WTC11 (cell line): Measurements from ENCODE around the gene SPTLC2. TPM values are rescaled to one million over a fixed set of nuclear protein-coding genes. Genes with fewer than 3 reads are reported as not detected.

Source experiments
- ATAC-seq: fragments of 200-7000 bp; cut with Tn5 transposase; 2 replicates; pipeline ENCODE4 v1.10.0; 2021; ENCODE audit warnings: mild to moderate bottlenecking, moderate library complexity
- CTCF ChIA-PET: fragments of 300-600 bp; sonication (Branson Sonifier 250); formaldehyde crosslinking; loops from one replicate; lab custom pipeline; 2021; ENCODE audit warnings: antibody characterized with exemption; lab: Charles Lee
- POLR2A ChIA-PET: fragments of 350-600 bp; sonication (Branson Sonifier 250); formaldehyde crosslinking; loops from one replicate; lab custom pipeline; 2021; ENCODE audit warnings: antibody characterized with exemption; lab: Charles Lee
- DNase-seq: peaks from one replicate; pipeline ENCODE4 v3.0.0; 2021; ENCODE audit warnings: low spot score
- H3K27ac Mint-ChIP-seq: 2 replicates; pipeline ENCODE4 v1.8.0; 2021; ENCODE audit warnings: mixed read lengths
- H3K27me3 Mint-ChIP-seq: 2 replicates; pipeline ENCODE4 v1.8.0; 2021; ENCODE audit warnings: low read depth, mild to moderate bottlenecking, moderate library complexity, mixed read lengths
- H3K36me3 Mint-ChIP-seq: 2 replicates; pipeline ENCODE4 v1.8.0; 2021; ENCODE audit warnings: mixed read lengths
- H3K4me1 Mint-ChIP-seq: 2 replicates; pipeline ENCODE4 v1.8.0; 2022; ENCODE audit warnings: mixed read lengths
- H3K4me3 Mint-ChIP-seq: 2 replicates; pipeline ENCODE4 v1.8.0; 2021; ENCODE audit warnings: mild to moderate bottlenecking, moderate library complexity, mixed read lengths
- H3K9me3 Mint-ChIP-seq: 2 replicates; pipeline ENCODE4 v1.8.0; 2021; ENCODE audit warnings: mixed read lengths
- CBFB ChIP-seq: sonication (generic); formaldehyde crosslinking; IDR thresholded peaks from 2 replicates; pipeline ENCODE4 v1.8.1; 2022; ENCODE audit warnings: mild to moderate bottlenecking, low read depth, missing genetic modification reagents
- CDX4 ChIP-seq: fragments of 250-450 bp; sonication (Bioruptor Pico); IDR thresholded peaks from 2 replicates; pipeline ENCODE4 v1.9.0; 2021; ENCODE audit warnings: moderate library complexity, mild to moderate bottlenecking, inconsistent platforms, borderline replicate concordance
- FOXP4 ChIP-seq: sonication (generic); formaldehyde crosslinking; IDR thresholded peaks from 2 replicates; pipeline ENCODE4 v1.8.0; 2022; ENCODE audit warnings: mild to moderate bottlenecking, missing genetic modification reagents
- GRHL2 ChIP-seq: fragments of 250-450 bp; sonication (Bioruptor Pico); IDR thresholded peaks from 2 replicates; pipeline ENCODE4 v1.8.0; 2022; ENCODE audit warnings: mild to moderate bottlenecking, moderate library complexity; ENCODE audit not compliant: insufficient replicate concordance, severe bottlenecking
- GTF2I ChIP-seq: fragments of 250-450 bp; sonication (Bioruptor Pico); conservative IDR thresholded peaks from 2 replicates; pipeline ENCODE4 v1.4.0; 2021; ENCODE audit warnings: mild to moderate bottlenecking
- IRF1 ChIP-seq: sonication (generic); formaldehyde crosslinking; IDR thresholded peaks from 2 replicates; pipeline ENCODE4 v1.8.0; 2023; ENCODE audit warnings: missing genetic modification reagents
- JAZF1 ChIP-seq: fragments of 250-450 bp; sonication (Bioruptor Pico); IDR thresholded peaks from 2 replicates; pipeline ENCODE4 v1.9.0; 2021; ENCODE audit warnings: moderate library complexity, mild to moderate bottlenecking, inconsistent platforms
- MLX ChIP-seq: sonication (generic); formaldehyde crosslinking; IDR thresholded peaks from 2 replicates; pipeline ENCODE4 v1.8.1; 2023; ENCODE audit warnings: mild to moderate bottlenecking, missing genetic modification reagents, moderate library complexity
- NFE2L1 ChIP-seq: sonication (generic); formaldehyde crosslinking; IDR thresholded peaks from 2 replicates; pipeline ENCODE4 v1.8.1; 2023; ENCODE audit warnings: missing genetic modification reagents
- NR1H2 ChIP-seq: sonication (generic); formaldehyde crosslinking; IDR thresholded peaks from 2 replicates; pipeline ENCODE4 v1.9.0; 2021; ENCODE audit warnings: mild to moderate bottlenecking, moderate library complexity, missing genetic modification reagents
- NR2C2 ChIP-seq: sonication (generic); formaldehyde crosslinking; IDR thresholded peaks from 2 replicates; pipeline ENCODE4 v1.8.0; 2022; ENCODE audit warnings: mild to moderate bottlenecking, missing genetic modification reagents
- OVOL2 ChIP-seq: fragments of 250-450 bp; sonication (Bioruptor Pico); IDR thresholded peaks from 2 replicates; pipeline ENCODE4 v1.9.0; 2021; ENCODE audit warnings: mild to moderate bottlenecking, borderline replicate concordance
- SP1 ChIP-seq: sonication (generic); formaldehyde crosslinking; conservative IDR thresholded peaks from 2 replicates; pipeline ENCODE4 v1.8.1; 2022; ENCODE audit warnings: missing genetic modification reagents
- TEAD4 ChIP-seq: sonication (generic); formaldehyde crosslinking; IDR thresholded peaks from 2 replicates; pipeline ENCODE4 v1.8.0; 2022; ENCODE audit warnings: mild to moderate bottlenecking, missing genetic modification reagents
- TP53 ChIP-seq: sonication (generic); formaldehyde crosslinking; IDR thresholded peaks from 2 replicates; pipeline ENCODE4 v1.8.1; 2023; ENCODE audit warnings: mild to moderate bottlenecking, missing genetic modification reagents
- USF2 ChIP-seq: sonication (generic); formaldehyde crosslinking; IDR thresholded peaks from 2 replicates; pipeline ENCODE4 v1.8.1; 2023; ENCODE audit warnings: mild to moderate bottlenecking, missing genetic modification reagents, moderate library complexity
- ZBTB43 ChIP-seq: sonication (generic); formaldehyde crosslinking; IDR thresholded peaks from 2 replicates; pipeline ENCODE4 v1.8.1; 2023; ENCODE audit warnings: mild to moderate bottlenecking, missing genetic modification reagents
- ZNF121 ChIP-seq: sonication (generic); formaldehyde crosslinking; IDR thresholded peaks from 2 replicates; pipeline ENCODE4 v1.8.0; 2023; ENCODE audit warnings: missing genetic modification reagents
- ZNF138 ChIP-seq: sonication (generic); formaldehyde crosslinking; conservative IDR thresholded peaks from 2 replicates; pipeline ENCODE4 v1.8.1; 2022; ENCODE audit warnings: mild to moderate bottlenecking, moderate library complexity, missing genetic modification reagents
- ZNF232 ChIP-seq: sonication (generic); formaldehyde crosslinking; IDR thresholded peaks from 2 replicates; pipeline ENCODE4 v1.8.0; 2022; ENCODE audit warnings: mild to moderate bottlenecking, missing genetic modification reagents
- ZNF263 ChIP-seq: sonication (generic); formaldehyde crosslinking; IDR thresholded peaks from 2 replicates; pipeline ENCODE4 v1.8.1; 2022; ENCODE audit warnings: low read depth, mild to moderate bottlenecking, moderate library complexity, missing genetic modification reagents
- ZNF423 ChIP-seq: fragments of 250-450 bp; sonication (Bioruptor Pico); IDR thresholded peaks from 2 replicates; pipeline ENCODE4 v2.1.2; 2022; ENCODE audit warnings: mild to moderate bottlenecking, moderate library complexity
- ZNF532 ChIP-seq: fragments of 250-450 bp; sonication (Bioruptor Pico); IDR thresholded peaks from 2 replicates; pipeline ENCODE4 v1.9.0; 2021; ENCODE audit warnings: mild to moderate bottlenecking, borderline replicate concordance
- ZSCAN18 ChIP-seq: fragments of 250-450 bp; sonication (Bioruptor Pico); IDR thresholded peaks from 2 replicates; pipeline ENCODE4 v2.1.2; 2022; ENCODE audit warnings: mild to moderate bottlenecking, moderate library complexity
- total RNA-seq: library from RNA; stranded (reverse); gene quantifications from 3 replicates; pipeline ENCODE4 v1.2.3, GENCODE V29; 2021

The SPTLC2 gene
- total RNA-seq, 1 experiment from 2014 or later, result 40.1 TPM

- ATAC-seq (no peak), DNase-seq (no peak)
- no peak for TF ChIP-seq ZNF138 (CRISPR knock-in tag)
- no peak for TF ChIP-seq MLX
- TF ChIP-seq ZNF423 (CRISPR knock-in tag), result no peak
- no peak for TF ChIP-seq SP1 (CRISPR knock-in tag)
- TF ChIP-seq ZNF263 (CRISPR knock-in tag), result no peak
- no peak for TF ChIP-seq CBFB (CRISPR knock-in tag)
- no peak for TF ChIP-seq TEAD4 (CRISPR knock-in tag)
- TF ChIP-seq OVOL2 (CRISPR knock-in tag), result no peak
- no peak for TF ChIP-seq TP53
- no peak for TF ChIP-seq ZBTB43 (CRISPR knock-in tag)
- no peak for TF ChIP-seq GTF2I (CRISPR knock-in tag)
- TF ChIP-seq GRHL2 (CRISPR knock-in tag), result no peak
- no peak for TF ChIP-seq NR1H2 (CRISPR knock-in tag)
- TF ChIP-seq CDX4 (CRISPR knock-in tag), result no peak
- no peak for TF ChIP-seq JAZF1 (CRISPR knock-in tag)
- TF ChIP-seq NR2C2, result no peak
- no peak for TF ChIP-seq ZSCAN18 (CRISPR knock-in tag)
- no peak for TF ChIP-seq ZNF121 (CRISPR knock-in tag)
- no peak for TF ChIP-seq ZNF232
- TF ChIP-seq FOXP4 (CRISPR knock-in tag), result no peak
- Mint-ChIP-seq H3K36me3 (no peaks in the 10 kb centered on the region), H3K27me3 (no peaks in the 10 kb centered on the region), H3K27ac (no peak overlapping the region), H3K4me1 (peaks cover 7% of the 10 kb centered on the region; the same call in 1 of the 2 replicates), H3K4me3 (no peak overlapping the region), H3K9me3 (no peaks in the 10 kb centered on the region)
- CTCF ChIA-PET, result interaction anchor here (0.6 to 2.0 kb wide), 4 partner anchors 19 to 1455 kb away, joined by 3 to 13 read pairs (median 4); partner anchors contain the start of gene ISM2
- POLR2A ChIA-PET, result interaction anchor here (0.6 kb wide), 1 partner anchor 40 kb away, joined by 3 read pairs; no protein-coding TSS in a partner anchor
Measured at GRCh38 chr14:77478796-77479195, 137.6 kb downstream of the SPTLC2 start.

- no peaks in the 10 kb centered on the region for H3K27me3 Mint-ChIP-seq
- no peak overlapping the region for H3K27ac Mint-ChIP-seq
- peaks cover 8% of the 10 kb centered on the region; the same call in 1 of the 2 replicates for H3K4me1 Mint-ChIP-seq
- no peak for DNase-seq
- H3K4me3 Mint-ChIP-seq, result no peak overlapping the region
- H3K36me3 Mint-ChIP-seq, result no peaks in the 10 kb centered on the region
- peak; percentile 36; the same call in 1 of the 2 replicates for ATAC-seq
- POLR2A ChIA-PET, result interaction anchor here (0.5 kb wide), 1 partner anchor 174 kb away, joined by 3 read pairs; no protein-coding TSS in a partner anchor
- CTCF ChIA-PET, result interaction anchor here (0.6 to 2.0 kb wide), 3 partner anchors 19 to 1456 kb away, joined by 3 to 13 read pairs (median 5); partner anchors contain the start of gene ISM2
- H3K9me3 Mint-ChIP-seq, result no peaks in the 10 kb centered on the region
- no peak for TF ChIP-seq IRF1 (CRISPR knock-in tag)
- no peak for TF ChIP-seq USF2 (CRISPR knock-in tag)
- TF ChIP-seq ZNF532 (CRISPR knock-in tag), result no peak
- TF ChIP-seq NFE2L1, result no peak
Measured at GRCh38 chr14:77478029-77478428, 138.4 kb downstream of the SPTLC2 start.
